K562 (cell line): Measurements from ENCODE around the gene PARD6B. TPM values are rescaled to one million over a fixed set of nuclear protein-coding genes. Genes with fewer than 3 reads are reported as not detected.

Experiments used
- BCLAF1 ChIP-seq, 2 experiments: fragments of 450-650 bp in 1 of 2; IDR thresholded peaks; 2 replicates each; pipeline ENCODE4 v1.6.1; 2011 to 2017; ENCODE audit warnings: low read depth in 2 of 2, antibody characterized with exemption in 1 of 2, borderline replicate concordance in 1 of 2, low read length in 1 of 2, mild to moderate bottlenecking in 1 of 2, mixed read lengths in 1 of 2; ENCODE audit not compliant: control insufficient read depth in 1 of 2
- CHCHD3 ChIP-seq: fragments of 250-450 bp; sonication (Bioruptor Pico); IDR thresholded peaks from 2 replicates; pipeline ENCODE4 v2.1.2; 2022; ENCODE audit warnings: mild to moderate bottlenecking
- CREB3 ChIP-seq: fragments of 450-650 bp; conservative IDR thresholded peaks from 2 replicates; pipeline ENCODE4 v1.6.1; 2016; ENCODE audit warnings: missing genetic modification characterization, low read depth, mild to moderate bottlenecking, missing compliant biosample characterization, moderate library complexity
- ELF4 ChIP-seq: fragments of 450-650 bp; formaldehyde crosslinking; IDR thresholded peaks from 2 replicates; pipeline ENCODE4 v1.4.0; 2022; ENCODE audit warnings: missing genetic modification characterization
- GTF2E2 ChIP-seq: fragments of 200-800 bp; sonication (Bioruptor generic); IDR thresholded peaks from 2 replicates; pipeline ENCODE4 v1.6.1; 2016; ENCODE audit warnings: missing genetic modification characterization, missing compliant biosample characterization
- ILF3 ChIP-seq: fragments of 450-650 bp; IDR thresholded peaks from 2 replicates; pipeline ENCODE4 v1.6.1; 2018; ENCODE audit warnings: antibody characterized with exemption, mild to moderate bottlenecking, moderate library complexity, borderline replicate concordance
- KDM5B ChIP-seq: fragments of 200-600 bp; sonication (generic); IDR thresholded peaks from 2 replicates; pipeline ENCODE4 v1.6.1; 2012; ENCODE audit warnings: low read depth, mild to moderate bottlenecking, moderate library complexity, low read length, control low read depth, inconsistent platforms; ENCODE audit not compliant: insufficient replicate concordance
- L3MBTL2 ChIP-seq: fragments of 450-650 bp; IDR thresholded peaks from 2 replicates; pipeline ENCODE4 v1.6.1; 2016; ENCODE audit warnings: mild to moderate bottlenecking, moderate library complexity
- LARP7 ChIP-seq: fragments of 450-650 bp; IDR thresholded peaks from 2 replicates; pipeline ENCODE4 v1.6.1; 2016
- MCM3 ChIP-seq: fragments of 450-650 bp; IDR thresholded peaks from 2 replicates; pipeline ENCODE4 v1.6.1; 2016
- PHB2 ChIP-seq: fragments of 450-650 bp; IDR thresholded peaks from 2 replicates; pipeline ENCODE4 v1.6.1; 2017; ENCODE audit warnings: low read depth
- POLR3G ChIP-seq: IDR thresholded peaks from 2 replicates; pipeline ENCODE4 v1.6.1; 2011; ENCODE audit not compliant: insufficient read length, insufficient replicate concordance; ENCODE audit errors: extremely low read depth
- SIRT6 ChIP-seq: IDR thresholded peaks from one replicate; pipeline ENCODE4 v1.6.1; 2012; ENCODE audit warnings: low read depth, mild to moderate bottlenecking, control low read depth, inconsistent platforms, low read length, moderate library complexity
- SLC30A9 ChIP-seq: fragments of 250-450 bp; sonication (Bioruptor Pico); IDR thresholded peaks from 2 replicates; pipeline ENCODE4 v1.8.0; 2022; ENCODE audit warnings: mild to moderate bottlenecking, moderate library complexity
- SMAD3 ChIP-seq: fragments of 450-650 bp; formaldehyde crosslinking; conservative IDR thresholded peaks from 2 replicates; pipeline ENCODE4 v1.4.0; 2020; ENCODE audit warnings: mild to moderate bottlenecking
- SUPT5H ChIP-seq: fragments of 450-650 bp; IDR thresholded peaks from 2 replicates; pipeline ENCODE4 v1.6.1; 2016
- TAF7 ChIP-seq: fragments of 450-650 bp; IDR thresholded peaks from 2 replicates; pipeline ENCODE4 v1.6.1; 2016; ENCODE audit warnings: missing genetic modification characterization, missing compliant biosample characterization
- TEAD2 ChIP-seq: fragments of 450-650 bp; IDR thresholded peaks from 2 replicates; pipeline ENCODE4 v1.6.1; 2016; ENCODE audit warnings: missing genetic modification characterization, control low read depth, missing compliant biosample characterization
- TFE3 ChIP-seq: fragments of 450-650 bp; formaldehyde crosslinking; IDR thresholded peaks from 2 replicates; pipeline ENCODE4 v1.4.0; 2020; ENCODE audit warnings: mild to moderate bottlenecking, mixed read lengths
- ZNF143 ChIP-seq: sonication (generic); formaldehyde crosslinking; IDR thresholded peaks from 2 replicates; pipeline ENCODE4 v1.9.0; 2022; ENCODE audit warnings: mild to moderate bottlenecking, missing genetic modification reagents
- ZNF23 ChIP-seq: fragments of 250-450 bp; sonication (Bioruptor Pico); IDR thresholded peaks from 2 replicates; pipeline ENCODE4 v1.4.0; 2020; ENCODE audit warnings: mild to moderate bottlenecking
- ZNF263 ChIP-seq: sonication (generic); formaldehyde crosslinking; IDR thresholded peaks from 2 replicates; pipeline ENCODE4 v1.8.0; 2022; ENCODE audit warnings: mild to moderate bottlenecking, missing genetic modification reagents, borderline replicate concordance
- ZNF354B ChIP-seq: fragments of 250-450 bp; sonication (Bioruptor Pico); IDR thresholded peaks from 2 replicates; pipeline ENCODE4 v1.4.0; 2020
- ZNF583 ChIP-seq: fragments of 250-450 bp; sonication (Bioruptor Pico); IDR thresholded peaks from 2 replicates; pipeline ENCODE4 v1.4.0; 2020
- ZNF586 ChIP-seq: fragments of 450-650 bp; formaldehyde crosslinking; conservative IDR thresholded peaks from 2 replicates; pipeline ENCODE4 v1.4.0; 2020; ENCODE audit warnings: mild to moderate bottlenecking, moderate library complexity
- polyA plus RNA-seq, 8 experiments: library from polyadenylated mRNA; depleted of rRNA in 4 of 8; stranded (reverse) in 5 of 8; unstranded in 3 of 8; fragments of >200 nt; fragmentation: Nextera tagmentation in 2 of 8; fragmentation: Illumina TruSeq in 1 of 8; extraction: Ambion mirVana in 2 of 8; extraction: Trizol in 1 of 8; gene quantifications; 2 replicates each; pipeline versions ENCODE4 v1.2.1 to v1.2.3, GENCODE V29; 2011 to 2014; ENCODE audit warnings: inconsistent platforms in 1 of 8, missing spikeins in 1 of 8
- total RNA-seq, 7 experiments: library from RNA; depleted of rRNA in 6 of 7; stranded (reverse); fragments of >200 nt in 6 of 7; fragmentation: Illumina TruSeq in 2 of 7; extraction: Trizol in 2 of 7; gene quantifications; 2 replicates each; pipeline versions ENCODE4 v1.2.1 to v1.2.3, GENCODE V29; 2011 to 2021; ENCODE audit warnings: low replicate concordance in 1 of 7

PARD6B gene
- total and polyA plus RNA-seq, 9 of the 15 experiments (the other 6 are each of a cell fraction or from before 2014, with no cell fraction given), result 1.7 to 12.3 (median 5.5) TPM

GRCh38 chr20:50724851-50725723 is 6.3 kb upstream of the PARD6B start (continued):
- TF ChIP-seq CREB3, result no peak
- no peak for TF ChIP-seq ZNF354B (CRISPR knock-in tag)
- TF ChIP-seq TFE3 (CRISPR knock-in tag), result no peak
- no peak for TF ChIP-seq SLC30A9 (CRISPR knock-in tag)
- no peak for TF ChIP-seq KDM5B
- TF ChIP-seq SMAD3 (CRISPR knock-in tag), result no peak
- no peak for TF ChIP-seq SIRT6
- TF ChIP-seq POLR3G, result no peak
- TF ChIP-seq L3MBTL2, result peak; percentile 9; the same call in 1 of the 2 replicates
- peak; percentile 34; the same call in 1 of the 2 replicates for TF ChIP-seq TAF7
- peak; percentile 60 to 75; a peak in 3 of 4 replicates for TF ChIP-seq BCLAF1 (IDR thresholded peaks at IDR 0.05; ENCODE audit: borderline replicate concordance in 1 of 2, control insufficient read depth in 1 of 2, low read depth in 2 of 2, low read length in 1 of 2)
- TF ChIP-seq ZNF586, result no peak
- TF ChIP-seq PHB2, result no peak
- TF ChIP-seq ZNF583 (CRISPR knock-in tag), result no peak
- no peak for TF ChIP-seq ELF4 (CRISPR knock-in tag)
- TF ChIP-seq ILF3, result no peak
- TF ChIP-seq ZNF143 (CRISPR knock-in tag), result no peak
- peak; percentile 33; the same call in 1 of the 2 replicates for TF ChIP-seq SUPT5H
- no peak for TF ChIP-seq GTF2E2
- peak; percentile 60 for TF ChIP-seq TEAD2 (tag)
- no peak for TF ChIP-seq LARP7
- TF ChIP-seq MCM3, result no peak
- no peak for TF ChIP-seq ZNF23 (CRISPR knock-in tag)
- no peak for TF ChIP-seq CHCHD3 (CRISPR knock-in tag)
- TF ChIP-seq ZNF263, result no peak
